Liver (tissue), 9 donors: Measurements from ENCODE around the gene NCAPG2. TPM values are rescaled to one million over a fixed set of nuclear protein-coding genes. Genes with fewer than 3 reads are reported as not detected.

ENCODE experiments used
- DNase-seq: peaks from one replicate; pipeline ENCODE4 v3.0.0-alpha.2; 2017; ENCODE audit warnings: low spot score
- H3K27ac ChIP-seq, 2 donors: one replicate each; pipeline ENCODE4 v1.7.0; 2013; ENCODE audit warnings: inconsistent platforms in 2 of 2, low read length in 2 of 2, control low read depth in 1 of 2, low read depth in 1 of 2, mild to moderate bottlenecking in 1 of 2
- H3K27me3 ChIP-seq, 4 donors: one replicate each; pipeline versions ENCODE4 v1.6.1 to v1.7.0; 2013; ENCODE audit warnings: low read length in 3 of 4, inconsistent platforms in 1 of 4, mild to moderate bottlenecking in 1 of 4, moderate library complexity in 1 of 4; ENCODE audit not compliant: control insufficient read depth in 4 of 4, insufficient read depth in 4 of 4
- H3K36me3 ChIP-seq, 4 donors: one replicate each; pipeline versions ENCODE4 v1.6.1 to v1.7.0; 2013; ENCODE audit warnings: low read length in 3 of 4, mild to moderate bottlenecking in 3 of 4, low read depth in 1 of 4, moderate library complexity in 1 of 4; ENCODE audit not compliant: control insufficient read depth in 4 of 4, insufficient read depth in 3 of 4
- H3K4me1 ChIP-seq, 4 donors: one replicate each; pipeline versions ENCODE4 v1.6.1 to v1.7.0; 2013; ENCODE audit warnings: low read length in 3 of 4, mild to moderate bottlenecking in 3 of 4, moderate library complexity in 1 of 4; ENCODE audit not compliant: control insufficient read depth in 4 of 4, insufficient read depth in 4 of 4
- H3K4me3 ChIP-seq, 3 donors: one replicate each; pipeline versions ENCODE4 v1.6.1 to v1.7.0; 2013; ENCODE audit warnings: low read length in 3 of 3, control low read depth in 1 of 3, low read depth in 1 of 3, mild to moderate bottlenecking in 1 of 3
- H3K9ac ChIP-seq, 2 donors: one replicate each; pipeline ENCODE4 v1.7.0; 2013; ENCODE audit warnings: low read length in 2 of 2, mild to moderate bottlenecking in 2 of 2, moderate library complexity in 2 of 2, control low read depth in 1 of 2, low read depth in 1 of 2
- H3K9me3 ChIP-seq, 4 donors: one replicate each; pipeline versions ENCODE4 v1.6.1 to v1.7.0; 2013; ENCODE audit warnings: low read length in 3 of 4; ENCODE audit not compliant: control insufficient read depth in 4 of 4
- EGR1 ChIP-seq, 2 donors: IDR thresholded peaks; 2 replicates each; pipeline ENCODE4 v1.6.1; 2016 to 2018; ENCODE audit warnings: antibody characterized with exemption in 2 of 2, low read depth in 2 of 2
- FOXA1 ChIP-seq: IDR thresholded peaks from 2 replicates; pipeline ENCODE4 v1.6.1; 2016; ENCODE audit warnings: antibody characterized with exemption
- FOXA2 ChIP-seq: IDR thresholded peaks from 2 replicates; pipeline ENCODE4 v1.6.1; 2016; ENCODE audit warnings: antibody characterized with exemption
- GABPA ChIP-seq, 2 donors: IDR thresholded peaks in 1 of 2; conservative IDR thresholded peaks in 1 of 2; 2 replicates each; pipeline ENCODE4 v1.6.1; 2016; ENCODE audit warnings: antibody characterized with exemption in 2 of 2, mild to moderate bottlenecking in 1 of 2, moderate library complexity in 1 of 2
- HNF4G ChIP-seq: IDR thresholded peaks from 2 replicates; pipeline ENCODE4 v1.6.1; 2016; ENCODE audit warnings: antibody characterized with exemption
- JUND ChIP-seq, 2 donors: IDR thresholded peaks; 2 replicates each; pipeline ENCODE4 v1.6.1; 2016; ENCODE audit warnings: antibody characterized with exemption in 2 of 2
- NR2F2 ChIP-seq: IDR thresholded peaks from 2 replicates; pipeline ENCODE4 v1.6.1; 2016; ENCODE audit warnings: antibody characterized with exemption
- RAD21 ChIP-seq, 2 donors: IDR thresholded peaks; 2 replicates each; pipeline ENCODE4 v1.6.1; 2016; ENCODE audit warnings: antibody characterized with exemption in 2 of 2, mild to moderate bottlenecking in 2 of 2
- REST ChIP-seq: IDR thresholded peaks from 2 replicates; pipeline ENCODE4 v1.6.1; 2016; ENCODE audit warnings: antibody characterized with exemption, mild to moderate bottlenecking
- RXRA ChIP-seq, 2 donors: IDR thresholded peaks; 2 replicates each; pipeline ENCODE4 v1.6.1; 2017 to 2018; ENCODE audit warnings: antibody characterized with exemption in 2 of 2, mild to moderate bottlenecking in 1 of 2
- SP1 ChIP-seq: IDR thresholded peaks from 2 replicates; pipeline ENCODE4 v1.6.1; 2018; ENCODE audit warnings: antibody characterized with exemption, mild to moderate bottlenecking
- TAF1 ChIP-seq: conservative IDR thresholded peaks from 2 replicates; pipeline ENCODE4 v1.6.1; 2016; ENCODE audit warnings: antibody characterized with exemption, mild to moderate bottlenecking
- WGBS: extraction: QIAGEN DNeasy Blood & Tissue Kit; methylation state at CpG from one replicate; pipeline ENCODE4 v1.1.7; 2013; 5-methylcytosine and 5-hydroxymethylcytosine counted together
- polyA plus RNA-seq, 2 donors: library from polyadenylated mRNA; stranded (reverse) in 1 of 2; unstranded in 1 of 2; fragments of 200-250 nt in 1 of 2; fragments of >200 nt in 1 of 2; fragmentation: Nextera tagmentation in 1 of 2; extraction: Ambion mirVana in 1 of 2; gene quantifications; one replicate each; pipeline versions ENCODE4 v1.2.1 to v1.2.3, GENCODE V29; 2013 to 2015
- total RNA-seq, 2 donors: library from RNA; depleted of rRNA; stranded (reverse); fragments of >200 nt; gene quantifications; one replicate each; pipeline ENCODE4 v1.2.3, GENCODE V29; 2014
- TF ChIP-seq, protein P1 (sequence below): IDR thresholded peaks from 2 replicates; pipeline ENCODE4 v1.6.1; 2016; ENCODE audit warnings: antibody characterized with exemption
- TF ChIP-seq, protein P2 (sequence below): IDR thresholded peaks from 2 replicates; pipeline ENCODE4 v1.6.1; 2016; ENCODE audit warnings: antibody characterized with exemption
- TF ChIP-seq, protein P3 (sequence below): IDR thresholded peaks from 2 replicates; pipeline ENCODE4 v1.6.1; 2016; ENCODE audit warnings: antibody characterized with exemption
- donor health status: healthy.
- donor health status: healthy.
- donor health status: healthy.
- donor health status: healthy.
- donor health status: healthy.

NCAPG2 gene
- total and polyA plus RNA-seq, 4 donors, result 0.89 to 37.4 (median 3.7) TPM

DNA sequence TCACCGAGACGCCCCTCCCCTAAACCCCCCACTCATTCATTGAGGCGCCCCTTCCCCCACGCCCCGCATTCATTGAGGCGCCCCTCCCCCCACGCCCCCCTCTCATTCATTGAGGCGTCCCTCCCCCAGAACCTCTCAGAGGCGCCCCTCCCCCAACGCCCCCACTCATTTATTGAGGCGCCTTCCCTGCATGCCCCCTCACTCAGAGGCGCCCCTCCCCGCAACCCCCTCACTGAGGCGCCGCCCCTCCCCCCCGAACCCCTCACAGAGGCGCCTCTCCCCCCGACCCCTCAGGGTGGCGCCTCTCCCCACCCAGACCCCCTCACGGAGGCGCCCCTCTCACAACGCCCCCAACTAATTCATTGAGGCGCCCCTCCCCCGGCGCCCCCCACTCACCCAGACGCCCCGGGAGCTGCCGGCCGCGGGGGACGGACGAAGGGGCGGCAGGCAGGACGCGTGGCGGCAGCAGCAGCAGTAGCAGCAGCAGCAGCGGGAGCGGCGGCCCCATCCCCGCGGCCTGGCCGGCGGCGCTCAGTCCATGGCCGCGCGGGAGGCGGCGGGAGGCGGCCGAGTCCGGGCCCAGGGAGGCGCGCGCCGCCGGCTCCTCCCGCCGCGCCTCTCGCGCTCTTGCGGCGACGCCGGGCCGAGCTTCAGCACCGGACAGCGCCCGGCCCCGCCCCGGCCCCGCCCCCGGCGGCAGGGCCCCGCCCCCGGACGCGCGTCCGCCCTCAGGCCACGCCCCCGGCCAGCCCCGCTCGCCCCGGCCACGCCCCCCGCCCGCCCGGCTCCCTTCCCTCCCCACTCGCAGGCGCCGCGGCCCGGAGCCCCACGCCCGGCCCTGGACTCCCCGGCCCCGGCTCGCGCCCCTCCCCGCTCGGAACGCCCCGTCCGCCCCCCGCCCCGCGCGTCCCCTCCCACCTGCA lies 117.2 kb downstream of the NCAPG2 start, which contains the start of gene PTPRN2:
Gene PTPRN2 (minus strand): TSS at position 662 of the 923 bp plus-strand sequence.
- peak; percentile 92 for TF ChIP-seq REST
- TF ChIP-seq, protein P1, sequence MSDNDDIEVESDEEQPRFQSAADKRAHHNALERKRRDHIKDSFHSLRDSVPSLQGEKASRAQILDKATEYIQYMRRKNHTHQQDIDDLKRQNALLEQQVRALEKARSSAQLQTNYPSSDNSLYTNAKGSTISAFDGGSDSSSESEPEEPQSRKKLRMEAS, result no peak
- peaks cover 0 to 6% (median 3%) of the 10 kb centered on the region in 4 donors for H3K27me3 ChIP-seq
- 6% methylated on average over 109 of the region's 110 CpGs for WGBS
- H3K9me3 ChIP-seq, result peaks cover 0 to 2% (median 0%) of the 10 kb centered on the region in 4 donors
- no peaks in the 10 kb centered on the region for H3K36me3 ChIP-seq
- DNase-seq, result peak; percentile 76
- peak within 1 kb of the TSS in 1 of 3 donors; percentile 47 for H3K4me3 ChIP-seq
- H3K9ac ChIP-seq, result no peak within 1 kb of the TSS
- peaks cover 0 to 9% (median 6%) of the 10 kb centered on the region in 4 donors for H3K4me1 ChIP-seq
- H3K27ac ChIP-seq, result no peak within 1 kb of the TSS

DNA sequence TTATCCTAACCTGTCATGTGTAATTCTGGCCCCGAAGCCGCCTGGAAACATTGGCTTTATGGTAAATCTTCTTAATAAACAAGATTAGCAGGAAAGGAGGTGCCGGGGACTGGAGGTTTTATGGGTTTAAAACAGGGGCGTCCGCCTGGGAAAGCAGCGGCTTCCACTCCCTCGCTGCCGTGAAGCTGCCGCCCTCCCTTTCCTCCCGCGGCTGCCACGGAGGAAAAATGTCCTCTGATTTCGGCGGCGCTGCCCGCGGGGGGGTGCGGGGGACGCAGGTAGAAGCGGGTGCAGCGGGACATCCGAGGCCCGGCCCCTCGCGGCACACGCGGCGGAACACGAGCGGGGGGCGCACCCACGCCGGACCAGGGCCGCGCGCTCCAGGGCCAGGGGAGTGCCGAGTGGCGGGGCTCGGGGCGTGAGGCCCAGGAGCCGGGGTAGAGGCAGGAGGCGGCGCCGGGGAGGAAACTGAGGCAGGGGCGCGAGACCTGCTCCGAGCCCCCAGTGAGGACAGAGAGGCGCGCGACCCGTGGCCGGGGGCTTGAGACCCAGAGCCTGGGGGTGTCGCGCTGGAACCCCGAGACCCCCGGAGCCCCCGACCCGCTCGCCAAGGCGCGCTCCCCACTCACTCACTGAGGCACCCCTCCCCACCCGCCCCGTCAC lies 118.0 kb downstream of the NCAPG2 start:
- 8% methylated on average over 63 of the region's 63 CpGs for WGBS
- H3K27ac ChIP-seq, result no peak overlapping the region

GRCh38 chr7:158585721-158586498 lies 118.7 kb downstream of the NCAPG2 start:
- peaks cover 0 to 6% (median 3%) of the 10 kb centered on the region in 4 donors for H3K27me3 ChIP-seq
- H3K4me1 ChIP-seq, result peaks cover 0 to 9% (median 6%) of the 10 kb centered on the region in 4 donors
- no peak overlapping the region for H3K27ac ChIP-seq
- DNase-seq, result no peak
- no peak overlapping the region for H3K4me3 ChIP-seq
- H3K36me3 ChIP-seq, result no peaks in the 10 kb centered on the region
- H3K9ac ChIP-seq, result no peak overlapping the region
- peaks cover 0 to 4% (median 2%) of the 10 kb centered on the region in 4 donors for H3K9me3 ChIP-seq
- WGBS, result 49% methylated on average over 17 of the region's 17 CpGs
- no peak for TF ChIP-seq TAF1
- TF ChIP-seq, protein P2, sequence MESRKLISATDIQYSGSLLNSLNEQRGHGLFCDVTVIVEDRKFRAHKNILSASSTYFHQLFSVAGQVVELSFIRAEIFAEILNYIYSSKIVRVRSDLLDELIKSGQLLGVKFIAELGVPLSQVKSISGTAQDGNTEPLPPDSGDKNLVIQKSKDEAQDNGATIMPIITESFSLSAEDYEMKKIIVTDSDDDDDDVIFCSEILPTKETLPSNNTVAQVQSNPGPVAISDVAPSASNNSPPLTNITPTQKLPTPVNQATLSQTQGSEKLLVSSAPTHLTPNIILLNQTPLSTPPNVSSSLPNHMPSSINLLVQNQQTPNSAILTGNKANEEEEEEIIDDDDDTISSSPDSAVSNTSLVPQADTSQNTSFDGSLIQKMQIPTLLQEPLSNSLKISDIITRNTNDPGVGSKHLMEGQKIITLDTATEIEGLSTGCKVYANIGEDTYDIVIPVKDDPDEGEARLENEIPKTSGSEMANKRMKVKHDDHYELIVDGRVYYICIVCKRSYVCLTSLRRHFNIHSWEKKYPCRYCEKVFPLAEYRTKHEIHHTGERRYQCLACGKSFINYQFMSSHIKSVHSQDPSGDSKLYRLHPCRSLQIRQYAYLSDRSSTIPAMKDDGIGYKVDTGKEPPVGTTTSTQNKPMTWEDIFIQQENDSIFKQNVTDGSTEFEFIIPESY, result no peak
- TF ChIP-seq REST, result no peak
- no peak for TF ChIP-seq EGR1 (IDR thresholded peaks at IDR 0.05; ENCODE audit: low read depth in 2 of 2)
- TF ChIP-seq, protein P3, sequence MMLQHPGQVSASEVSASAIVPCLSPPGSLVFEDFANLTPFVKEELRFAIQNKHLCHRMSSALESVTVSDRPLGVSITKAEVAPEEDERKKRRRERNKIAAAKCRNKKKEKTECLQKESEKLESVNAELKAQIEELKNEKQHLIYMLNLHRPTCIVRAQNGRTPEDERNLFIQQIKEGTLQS, result no peak
- TF ChIP-seq FOXA1, result no peak
- TF ChIP-seq JUND (IDR thresholded peaks at IDR 0.05), result no peak
- no peak for TF ChIP-seq RAD21 (IDR thresholded peaks at IDR 0.05)
- TF ChIP-seq FOXA2, result no peak
- TF ChIP-seq RXRA (IDR thresholded peaks at IDR 0.05), result no peak
- no peak for TF ChIP-seq HNF4G

More for the DNA sequence above, 118.0 kb downstream of the NCAPG2 start:
- Histone ChIP-seq H3K9ac (no peak overlapping the region), H3K4me3 (peak overlapping the region in 1 of 3 donors; percentile 18), H3K4me1 (peaks cover 0 to 9% (median 6%) of the 10 kb centered on the region in 4 donors), H3K36me3 (no peaks in the 10 kb centered on the region), H3K27me3 (peaks cover 0 to 6% (median 3%) of the 10 kb centered on the region in 4 donors), H3K9me3 (no peaks in the 10 kb centered on the region)
- TF ChIP-seq HNF4G (no peak), RAD21 (IDR thresholded peaks at IDR 0.05) (no peak), GABPA (IDR thresholded peaks at IDR 0.05 in 1 of 2, conservative IDR thresholded peaks at IDR 0.05 in 1 of 2) (no peak), SP1 (no peak), NR2F2 (no peak), EGR1 (IDR thresholded peaks at IDR 0.05; ENCODE audit: low read depth in 2 of 2) (no peak), TAF1 (no peak)
- DNase-seq, result no peak
